ENCODE results near the gene HNF4A. TPM values are rescaled to one million over a fixed set of nuclear protein-coding genes. Genes with fewer than 3 reads are reported as not detected.

HNF4A gene
- total and polyA plus RNA-seq, 2 donors (not counting 1 experiment from before 2014, with no cell fraction given), result not detected

DNA sequence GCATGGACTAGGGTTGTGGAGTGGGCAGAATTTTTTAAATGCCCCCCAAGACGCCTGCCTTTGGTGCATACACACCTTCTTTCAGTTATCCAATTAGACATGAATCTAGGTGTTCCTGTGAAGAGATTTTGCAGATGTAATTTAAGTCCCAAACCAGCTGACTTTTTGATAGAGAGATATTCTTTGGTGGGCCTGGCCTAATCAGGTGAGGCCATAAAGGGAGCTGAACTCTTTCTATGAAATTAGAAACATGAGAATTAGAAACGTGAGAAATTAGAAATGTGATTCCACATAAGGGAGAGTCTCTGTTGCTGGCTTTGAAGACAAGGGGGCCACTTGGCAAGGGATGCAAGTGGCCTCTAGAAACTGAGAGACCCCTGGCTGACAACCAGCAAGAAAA is 83.8 kb downstream of the HNF4A start:
- TF ChIP-seq, protein P1, sequence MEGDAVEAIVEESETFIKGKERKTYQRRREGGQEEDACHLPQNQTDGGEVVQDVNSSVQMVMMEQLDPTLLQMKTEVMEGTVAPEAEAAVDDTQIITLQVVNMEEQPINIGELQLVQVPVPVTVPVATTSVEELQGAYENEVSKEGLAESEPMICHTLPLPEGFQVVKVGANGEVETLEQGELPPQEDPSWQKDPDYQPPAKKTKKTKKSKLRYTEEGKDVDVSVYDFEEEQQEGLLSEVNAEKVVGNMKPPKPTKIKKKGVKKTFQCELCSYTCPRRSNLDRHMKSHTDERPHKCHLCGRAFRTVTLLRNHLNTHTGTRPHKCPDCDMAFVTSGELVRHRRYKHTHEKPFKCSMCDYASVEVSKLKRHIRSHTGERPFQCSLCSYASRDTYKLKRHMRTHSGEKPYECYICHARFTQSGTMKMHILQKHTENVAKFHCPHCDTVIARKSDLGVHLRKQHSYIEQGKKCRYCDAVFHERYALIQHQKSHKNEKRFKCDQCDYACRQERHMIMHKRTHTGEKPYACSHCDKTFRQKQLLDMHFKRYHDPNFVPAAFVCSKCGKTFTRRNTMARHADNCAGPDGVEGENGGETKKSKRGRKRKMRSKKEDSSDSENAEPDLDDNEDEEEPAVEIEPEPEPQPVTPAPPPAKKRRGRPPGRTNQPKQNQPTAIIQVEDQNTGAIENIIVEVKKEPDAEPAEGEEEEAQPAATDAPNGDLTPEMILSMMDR (IDR thresholded peaks at IDR 0.05), result no peak
- no peak for TF ChIP-seq EZH2 (IDR thresholded peaks at IDR 0.05; ENCODE audit: borderline replicate concordance, insufficient read depth, low read depth, low read length, poor library complexity, severe bottlenecking)
- no peaks in the 10 kb centered on the region for H3K79me2 ChIP-seq (ENCODE audit: control insufficient read depth, insufficient read depth, low read length)
- no peak overlapping the region for H3K4me3 ChIP-seq (ENCODE audit: control extremely low read depth in 1 of 5, extremely low read depth in 1 of 5, insufficient read depth in 1 of 5, low read depth in 2 of 5, low read length in 4 of 5)
- WGBS (ENCODE audit: insufficient coverage), result no CpG with 5 or more reads among the region's 2 CpGs
- Mint-ChIP-seq H3K4me1 (no peaks in the 10 kb centered on the region), H3K27ac (no peak overlapping the region), H3K4me3 (no peak overlapping the region), H3K9me3 (ENCODE audit: insufficient read depth) (no peaks in the 10 kb centered on the region), H3K27me3 (peaks cover 18% of the 10 kb centered on the region)
- no peak overlapping the region for H3K9ac ChIP-seq (ENCODE audit: low read length)
- H3K4me1 ChIP-seq (ENCODE audit: control insufficient read depth in 2 of 2, insufficient read depth in 2 of 2, low read length in 2 of 2), result no peaks in the 10 kb centered on the region
- H3K9me3 ChIP-seq (ENCODE audit: control extremely low read depth in 1 of 3, control insufficient read depth in 2 of 3, insufficient read depth in 1 of 3, low read length in 2 of 3), result no peaks in the 10 kb centered on the region
- no peak overlapping the region for H2AFZ ChIP-seq (ENCODE audit: insufficient read depth, low read depth, low read length, poor library complexity, severe bottlenecking)
- no peaks in the 10 kb centered on the region for H3K27me3 ChIP-seq (replicated peaks in 1 of 4; ENCODE audit: control extremely low read depth in 1 of 4, control insufficient read depth in 3 of 4, insufficient read depth in 4 of 4, low read length in 3 of 4)
- ChIA-PET POLR2A (no interaction called here), CTCF (no interaction called here)
- DNase-seq, result no peak
- no peaks in the 10 kb centered on the region for H3K36me3 ChIP-seq (replicated peaks in 1 of 2; ENCODE audit: control extremely low read depth in 1 of 2, control insufficient read depth in 1 of 2, extremely low read depth in 1 of 2, insufficient read depth in 2 of 2, low read length in 1 of 2)
- no peak for ATAC-seq (ENCODE audit: low read depth)
- intact Hi-C loops (cut with micrococcal nuclease), result no loop called here
- no peak overlapping the region for H3K4me2 ChIP-seq (replicated peaks; ENCODE audit: low read depth, low read length, poor library complexity, severe bottlenecking)
- no peak overlapping the region for H3K27ac ChIP-seq (ENCODE audit: low read length in 2 of 2)
- H4K20me1 ChIP-seq (ENCODE audit: control insufficient read depth, insufficient read depth, low read length, poor library complexity, severe bottlenecking), result no peaks in the 10 kb centered on the region

DNA sequence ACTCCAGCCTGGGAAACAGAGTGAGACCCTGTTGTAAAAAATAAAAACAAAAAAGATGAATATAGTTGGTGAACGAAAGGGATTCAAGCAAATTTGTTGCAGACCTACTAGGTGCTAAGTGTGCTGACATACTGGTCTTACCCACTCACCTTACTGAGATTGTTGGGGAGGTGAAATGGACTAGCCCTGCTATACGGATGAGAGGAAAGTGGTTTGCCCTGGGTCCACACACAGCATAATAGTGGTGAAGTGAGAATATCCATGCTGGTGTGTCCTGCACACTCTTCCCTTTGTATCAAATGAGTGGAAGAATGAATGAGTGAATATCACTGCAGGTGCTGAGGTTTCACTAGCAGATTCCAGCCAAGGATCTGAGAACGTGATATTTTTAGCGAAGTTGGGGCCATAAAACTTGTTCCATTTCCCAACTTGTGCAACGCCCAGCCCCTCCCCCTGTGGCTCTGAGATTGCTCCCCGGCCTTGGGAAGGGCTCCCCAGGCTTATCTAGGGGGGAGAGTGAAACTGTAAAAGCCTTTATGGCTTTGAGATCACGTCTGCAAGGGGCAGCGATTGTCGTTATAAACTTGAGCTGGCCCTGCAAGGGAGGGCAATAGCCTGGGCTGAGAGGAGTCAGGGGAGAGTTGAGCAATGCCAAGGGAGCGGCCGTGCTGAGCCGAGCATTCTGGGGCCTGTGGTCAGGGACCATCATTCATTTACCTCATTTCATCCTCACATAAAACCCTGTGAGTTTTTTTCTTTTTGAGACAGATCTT is 87.0 kb downstream of the HNF4A start:
- Histone ChIP-seq H3K4me1 (ENCODE audit: control insufficient read depth in 2 of 2, insufficient read depth in 2 of 2, low read length in 2 of 2) (no peaks in the 10 kb centered on the region), H3K27me3 (replicated peaks in 1 of 4; ENCODE audit: control extremely low read depth in 1 of 4, control insufficient read depth in 3 of 4, insufficient read depth in 4 of 4, low read length in 3 of 4) (no peaks in the 10 kb centered on the region), H3K36me3 (replicated peaks in 1 of 2; ENCODE audit: control extremely low read depth in 1 of 2, control insufficient read depth in 1 of 2, extremely low read depth in 1 of 2, insufficient read depth in 2 of 2, low read length in 1 of 2) (no peaks in the 10 kb centered on the region), H3K9ac (ENCODE audit: low read length) (no peak overlapping the region), H3K9me3 (ENCODE audit: control extremely low read depth in 1 of 3, control insufficient read depth in 2 of 3, insufficient read depth in 1 of 3, low read length in 2 of 3) (no peaks in the 10 kb centered on the region), H3K79me2 (ENCODE audit: control insufficient read depth, insufficient read depth, low read length) (no peaks in the 10 kb centered on the region), H3K4me2 (replicated peaks; ENCODE audit: low read depth, low read length, poor library complexity, severe bottlenecking) (no peak overlapping the region), H3K4me3 (ENCODE audit: control extremely low read depth in 1 of 5, extremely low read depth in 1 of 5, insufficient read depth in 1 of 5, low read depth in 2 of 5, low read length in 4 of 5) (no peak overlapping the region), H4K20me1 (ENCODE audit: control insufficient read depth, insufficient read depth, low read length, poor library complexity, severe bottlenecking) (no peaks in the 10 kb centered on the region), H3K27ac (ENCODE audit: low read length in 2 of 2) (no peak overlapping the region), H2AFZ (ENCODE audit: insufficient read depth, low read depth, low read length, poor library complexity, severe bottlenecking) (no peak overlapping the region)
- H3K9me3 Mint-ChIP-seq (ENCODE audit: insufficient read depth), result no peaks in the 10 kb centered on the region
- H3K27ac Mint-ChIP-seq, result no peak overlapping the region
- ATAC-seq (ENCODE audit: low read depth) (no peak), DNase-seq (no peak)
- ChIA-PET CTCF (no interaction called here), POLR2A (no interaction called here)
- 59% methylated on average over 8 of the region's 12 CpGs for WGBS (ENCODE audit: insufficient coverage)
- H3K4me3 Mint-ChIP-seq, result no peak overlapping the region
- intact Hi-C loops (cut with micrococcal nuclease), result no loop called here
- peaks cover 26% of the 10 kb centered on the region for H3K27me3 Mint-ChIP-seq
- H3K4me1 Mint-ChIP-seq, result no peaks in the 10 kb centered on the region
- TF ChIP-seq, protein P1 (IDR thresholded peaks at IDR 0.05), result no peak
- no peak for TF ChIP-seq EZH2 (IDR thresholded peaks at IDR 0.05; ENCODE audit: borderline replicate concordance, insufficient read depth, low read depth, low read length, poor library complexity, severe bottlenecking)

Data from B cell (primary cell).